Measurements from ENCODE around the gene SURF2.

Gene SURF2

GRCh38 chr9:133354766-133355165, 1.6 kb upstream of the SURF2 start:
- H3K36me3 ChIP-seq (ENCODE audit: control insufficient read depth, insufficient read depth, low read length), result peaks cover 57% of the 10 kb centered on the region
- H3K27ac ChIP-seq (ENCODE audit: low read depth, low read length, severe bottlenecking), result no peak overlapping the region
- peaks cover 1% of the 10 kb centered on the region for H3K4me1 ChIP-seq (ENCODE audit: control insufficient read depth, insufficient read depth, low read length, poor library complexity, severe bottlenecking)
- no peaks in the 10 kb centered on the region for H3K9me3 ChIP-seq (ENCODE audit: control insufficient read depth, low read length)
- H3K4me3 ChIP-seq (ENCODE audit: extremely low read depth, insufficient read depth, low read length, poor library complexity, severe bottlenecking), result no peak overlapping the region
- 88 to 96% methylated on average over 7 of the region's 7 CpGs for WGBS, 2 experiments (ENCODE audit: insufficient coverage in 2 of 2)

DNA sequence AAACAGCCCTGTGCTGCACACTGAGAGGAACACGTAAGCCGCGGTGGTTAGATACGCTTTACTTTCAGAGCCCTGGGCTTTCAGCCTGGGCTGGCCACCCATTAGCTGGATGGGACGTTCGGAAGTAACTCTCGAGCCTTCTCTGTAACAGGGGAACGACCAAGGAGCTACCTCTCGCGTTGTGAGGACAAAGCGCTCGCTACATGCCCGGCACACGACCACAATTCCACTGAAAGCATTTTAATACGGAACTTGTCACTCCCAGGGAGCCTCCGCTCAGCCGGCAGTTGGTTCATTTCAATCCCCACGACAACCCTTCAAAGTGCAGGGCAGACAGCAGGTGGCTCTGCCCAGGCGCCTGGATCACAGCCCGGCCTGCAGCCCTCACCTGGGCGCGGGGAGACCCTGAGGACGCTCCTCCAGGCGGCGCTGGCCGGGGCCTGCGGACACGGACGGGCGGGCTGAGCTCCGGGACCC, 431 bp upstream of the SURF2 start:
- peaks cover 56% of the 10 kb centered on the region for H3K36me3 ChIP-seq (ENCODE audit: control insufficient read depth, insufficient read depth, low read length)
- H3K9me3 ChIP-seq (ENCODE audit: control insufficient read depth, low read length), result no peaks in the 10 kb centered on the region
- H3K4me1 ChIP-seq (ENCODE audit: control insufficient read depth, insufficient read depth, low read length, poor library complexity, severe bottlenecking), result no peaks in the 10 kb centered on the region
- WGBS, 2 experiments (ENCODE audit: insufficient coverage in 2 of 2), result 3 to 6% methylated on average over 11 to 22 of the region's 31 CpGs
- H3K4me3 ChIP-seq (ENCODE audit: extremely low read depth, insufficient read depth, low read length, poor library complexity, severe bottlenecking), result peak overlapping the region; percentile 72
- H3K27ac ChIP-seq (ENCODE audit: low read depth, low read length, severe bottlenecking), result peak overlapping the region; percentile 23

GRCh38 chr9:133357656-133358055, 1.3 kb downstream of the SURF2 start:
- no peaks in the 10 kb centered on the region for H3K4me1 ChIP-seq (ENCODE audit: control insufficient read depth, insufficient read depth, low read length, poor library complexity, severe bottlenecking)
- H3K4me3 ChIP-seq (ENCODE audit: extremely low read depth, insufficient read depth, low read length, poor library complexity, severe bottlenecking), result peak overlapping the region; percentile 72
- H3K27ac ChIP-seq (ENCODE audit: low read depth, low read length, severe bottlenecking), result no peak overlapping the region
- H3K9me3 ChIP-seq (ENCODE audit: control insufficient read depth, low read length), result no peaks in the 10 kb centered on the region
- peaks cover 55% of the 10 kb centered on the region for H3K36me3 ChIP-seq (ENCODE audit: control insufficient read depth, insufficient read depth, low read length)
- 87 to 97% methylated on average over 14 of the region's 14 CpGs for WGBS, 2 experiments (ENCODE audit: insufficient coverage in 2 of 2)

DNA sequence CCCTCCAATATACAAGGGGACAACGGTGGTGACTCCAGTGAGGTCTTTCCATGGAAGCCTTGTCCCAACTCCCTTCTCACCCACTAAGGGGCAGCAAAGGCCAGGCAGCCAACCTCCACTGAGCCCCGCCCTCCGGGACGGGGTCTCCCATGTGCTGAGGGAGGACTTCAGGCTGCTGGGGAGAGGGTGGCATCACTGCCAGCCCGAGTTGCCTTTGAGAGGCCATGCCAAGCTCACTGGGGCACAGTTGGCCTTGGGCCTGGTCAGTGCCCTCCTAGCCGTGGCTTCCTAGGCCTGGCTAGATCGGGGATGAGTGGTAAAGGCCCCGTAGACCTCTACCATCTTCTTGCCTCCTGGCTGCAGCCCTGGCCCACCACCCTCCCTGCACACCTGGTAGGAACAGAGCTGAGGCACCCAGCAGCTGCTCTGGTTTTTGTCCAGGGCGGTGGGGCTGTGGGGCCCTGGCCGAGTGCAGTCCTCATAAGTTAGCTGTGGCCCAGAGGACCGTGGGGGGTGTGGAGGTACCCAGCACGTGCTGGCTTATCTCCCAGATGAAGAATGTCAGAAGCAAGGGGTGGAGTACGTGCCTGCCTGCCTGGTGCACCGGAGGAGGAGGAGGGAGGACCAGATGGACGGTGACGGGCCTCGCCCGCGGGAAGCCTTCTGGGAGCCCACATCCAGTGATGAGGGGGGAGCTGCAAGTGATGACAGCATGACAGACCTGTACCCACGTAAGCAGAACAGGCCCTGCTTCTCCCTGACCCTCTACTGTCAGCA, 3.2 kb downstream of the SURF2 start:
- WGBS, 2 experiments (ENCODE audit: insufficient coverage in 2 of 2), result 83 to 89% methylated on average over 11 to 15 of the region's 20 CpGs
- no peaks in the 10 kb centered on the region for H3K9me3 ChIP-seq (ENCODE audit: control insufficient read depth, low read length)
- peaks cover 66% of the 10 kb centered on the region for H3K36me3 ChIP-seq (ENCODE audit: control insufficient read depth, insufficient read depth, low read length)
- peak overlapping the region; percentile 29 for H3K27ac ChIP-seq (ENCODE audit: low read depth, low read length, severe bottlenecking)
- no peak overlapping the region for H3K4me3 ChIP-seq (ENCODE audit: extremely low read depth, insufficient read depth, low read length, poor library complexity, severe bottlenecking)
- H3K4me1 ChIP-seq (ENCODE audit: control insufficient read depth, insufficient read depth, low read length, poor library complexity, severe bottlenecking), result no peaks in the 10 kb centered on the region

GRCh38 chr9:133360400-133361393, 4.3 kb downstream of the SURF2 start:
- Histone ChIP-seq H3K4me3 (ENCODE audit: extremely low read depth, insufficient read depth, low read length, poor library complexity, severe bottlenecking) (no peak overlapping the region), H3K27ac (ENCODE audit: low read depth, low read length, severe bottlenecking) (no peak overlapping the region), H3K4me1 (ENCODE audit: control insufficient read depth, insufficient read depth, low read length, poor library complexity, severe bottlenecking) (no peaks in the 10 kb centered on the region), H3K36me3 (ENCODE audit: control insufficient read depth, insufficient read depth, low read length) (peaks cover 77% of the 10 kb centered on the region), H3K9me3 (ENCODE audit: control insufficient read depth, low read length) (no peaks in the 10 kb centered on the region)
- WGBS, 2 experiments (ENCODE audit: insufficient coverage in 2 of 2), result 95 to 96% methylated on average over 20 of the region's 21 CpGs

GRCh38 chr9:133361507-133362092, 5.2 kb downstream of the SURF2 start:
- no peaks in the 10 kb centered on the region for H3K9me3 ChIP-seq (ENCODE audit: control insufficient read depth, low read length)
- H3K27ac ChIP-seq (ENCODE audit: low read depth, low read length, severe bottlenecking), result peak overlapping the region; percentile 36
- H3K36me3 ChIP-seq (ENCODE audit: control insufficient read depth, insufficient read depth, low read length), result peaks cover 86% of the 10 kb centered on the region
- 92 to 100% methylated on average over 11 to 12 of the region's 13 CpGs for WGBS, 2 experiments (ENCODE audit: insufficient coverage in 2 of 2)
- H3K4me1 ChIP-seq (ENCODE audit: control insufficient read depth, insufficient read depth, low read length, poor library complexity, severe bottlenecking), result no peaks in the 10 kb centered on the region
- no peak overlapping the region for H3K4me3 ChIP-seq (ENCODE audit: extremely low read depth, insufficient read depth, low read length, poor library complexity, severe bottlenecking)

- Histone ChIP-seq H3K27ac (ENCODE audit: low read depth, low read length, severe bottlenecking) (no peak overlapping the region), H3K9me3 (ENCODE audit: control insufficient read depth, low read length) (no peaks in the 10 kb centered on the region), H3K4me1 (ENCODE audit: control insufficient read depth, insufficient read depth, low read length, poor library complexity, severe bottlenecking) (no peaks in the 10 kb centered on the region), H3K4me3 (ENCODE audit: extremely low read depth, insufficient read depth, low read length, poor library complexity, severe bottlenecking) (no peak overlapping the region), H3K36me3 (ENCODE audit: control insufficient read depth, insufficient read depth, low read length) (peaks cover 91% of the 10 kb centered on the region)
- WGBS, 2 experiments (ENCODE audit: insufficient coverage in 2 of 2), result 95 to 97% methylated on average over 12 to 14 of the region's 15 CpGs
Observed at GRCh38 chr9:133362359-133363044, 6.2 kb downstream of the SURF2 start.

- 90 to 92% methylated on average over 8 to 10 of the region's 11 CpGs for WGBS, 2 experiments (ENCODE audit: insufficient coverage in 2 of 2)
- Histone ChIP-seq H3K36me3 (ENCODE audit: control insufficient read depth, insufficient read depth, low read length) (peaks cover 98% of the 10 kb centered on the region), H3K27ac (ENCODE audit: low read depth, low read length, severe bottlenecking) (no peak overlapping the region), H3K9me3 (ENCODE audit: control insufficient read depth, low read length) (no peaks in the 10 kb centered on the region), H3K4me3 (ENCODE audit: extremely low read depth, insufficient read depth, low read length, poor library complexity, severe bottlenecking) (no peak overlapping the region), H3K4me1 (ENCODE audit: control insufficient read depth, insufficient read depth, low read length, poor library complexity, severe bottlenecking) (no peaks in the 10 kb centered on the region)
Observed at GRCh38 chr9:133366435-133366834, 10.1 kb downstream of the SURF2 start.

DNA sequence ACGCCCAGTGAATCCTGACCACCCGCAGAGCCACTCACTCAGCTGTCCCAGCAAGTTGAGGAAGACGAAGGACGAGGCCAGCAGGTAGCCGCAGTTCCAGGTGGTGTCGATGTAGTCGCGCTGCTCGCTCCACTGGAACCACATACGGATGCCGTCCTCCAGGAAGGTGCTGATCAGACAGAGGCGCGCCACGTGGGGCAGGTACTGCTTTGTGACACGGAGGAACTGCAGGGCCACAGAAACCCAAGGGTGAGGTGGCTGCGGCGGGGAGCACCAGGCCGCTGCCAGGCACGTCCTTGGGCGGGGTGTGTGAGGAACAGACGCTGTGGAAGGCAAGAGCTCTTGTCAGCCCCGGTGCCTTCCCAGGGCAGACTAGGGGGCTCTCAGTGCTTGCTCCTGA, 10.9 kb downstream of the SURF2 start:
- 97% methylated on average over 21 to 22 of the region's 22 CpGs for WGBS, 2 experiments (ENCODE audit: insufficient coverage in 2 of 2)
- Histone ChIP-seq H3K4me1 (ENCODE audit: control insufficient read depth, insufficient read depth, low read length, poor library complexity, severe bottlenecking) (peaks cover 5% of the 10 kb centered on the region), H3K4me3 (ENCODE audit: extremely low read depth, insufficient read depth, low read length, poor library complexity, severe bottlenecking) (no peak overlapping the region), H3K36me3 (ENCODE audit: control insufficient read depth, insufficient read depth, low read length) (peaks cover 98% of the 10 kb centered on the region), H3K9me3 (ENCODE audit: control insufficient read depth, low read length) (no peaks in the 10 kb centered on the region), H3K27ac (ENCODE audit: low read depth, low read length, severe bottlenecking) (no peak overlapping the region)

GRCh38 chr9:133367778-133368177, 11.4 kb downstream of the SURF2 start:
- Histone ChIP-seq H3K9me3 (ENCODE audit: control insufficient read depth, low read length) (no peaks in the 10 kb centered on the region), H3K4me3 (ENCODE audit: extremely low read depth, insufficient read depth, low read length, poor library complexity, severe bottlenecking) (no peak overlapping the region), H3K27ac (ENCODE audit: low read depth, low read length, severe bottlenecking) (no peak overlapping the region), H3K4me1 (ENCODE audit: control insufficient read depth, insufficient read depth, low read length, poor library complexity, severe bottlenecking) (peaks cover 7% of the 10 kb centered on the region), H3K36me3 (ENCODE audit: control insufficient read depth, insufficient read depth, low read length) (peaks cover 98% of the 10 kb centered on the region)
- 91 to 97% methylated on average over 9 to 10 of the region's 10 CpGs for WGBS, 2 experiments (ENCODE audit: insufficient coverage in 2 of 2)

Measured in mesodermal cell (in vitro differentiated cells).